Glutamatergic neuron (in vitro differentiated cells): Measurements from ENCODE around the gene FAM184A. TPM values are rescaled to one million over a fixed set of nuclear protein-coding genes. Genes with fewer than 3 reads are reported as not detected.
"Not testable (repeated sequence)": the region's sequence is repeated elsewhere in the genome, so short reads cannot be mapped to it uniquely, and the experiment has no call there.

Experiments used
- DNase-seq: peaks from one replicate; pipeline ENCODE4 v3.0.0; 2022
- H3K27ac Mint-ChIP-seq: one replicate; pipeline ENCODE4 v1.8.0; 2020; ENCODE audit warnings: mild to moderate bottlenecking, mixed read lengths, inconsistent platforms; ENCODE audit not compliant: unreplicated experiment
- H3K27me3 Mint-ChIP-seq: one replicate; pipeline ENCODE4 v1.8.0; 2020; ENCODE audit warnings: mild to moderate bottlenecking, moderate library complexity, mixed read lengths, inconsistent platforms; ENCODE audit not compliant: unreplicated experiment
- H3K36me3 Mint-ChIP-seq: one replicate; pipeline ENCODE4 v1.8.0; 2020; ENCODE audit warnings: mild to moderate bottlenecking, mixed read lengths, inconsistent platforms; ENCODE audit not compliant: unreplicated experiment
- H3K4me1 Mint-ChIP-seq: one replicate; pipeline ENCODE4 v1.8.0; 2020; ENCODE audit warnings: mild to moderate bottlenecking, low read depth, mixed read lengths, inconsistent platforms; ENCODE audit not compliant: unreplicated experiment
- H3K4me3 Mint-ChIP-seq: one replicate; pipeline ENCODE4 v1.8.0; 2020; ENCODE audit warnings: mild to moderate bottlenecking, mixed read lengths, inconsistent platforms; ENCODE audit not compliant: unreplicated experiment
- H3K9me3 Mint-ChIP-seq: one replicate; pipeline ENCODE4 v1.8.0; 2020; ENCODE audit warnings: mild to moderate bottlenecking, moderate library complexity, mixed read lengths, inconsistent platforms; ENCODE audit not compliant: unreplicated experiment
- CTCF ChIP-seq: fragments of 200-600 bp; sonication (generic); IDR thresholded peaks from one replicate; pipeline ENCODE4 v1.5.0; 2021; ENCODE audit not compliant: partially characterized antibody, unreplicated experiment
- total RNA-seq: library from RNA; stranded (reverse); fragmentation: NEBNext Ultra II Directional; extraction: Animal tissue kit (Norgen Biotek cat#: 25700); gene quantifications from one replicate; pipeline ENCODE4 v1.2.1, GENCODE V29; 2021; ENCODE audit not compliant: unreplicated experiment

FAM184A gene
- total RNA-seq, 1 donor from 2014 or later = 20.0 TPM

GRCh38 chr6:119109654-119110325, 31.3 kb upstream of the FAM184A start:
- Mint-ChIP-seq H3K9me3 (no peaks in the 10 kb centered on the region), H3K27me3 (peaks cover 2% of the 10 kb centered on the region), H3K4me3 (no peak overlapping the region), H3K27ac (no peak overlapping the region), H3K4me1 (no peaks in the 10 kb centered on the region), H3K36me3 (no peaks in the 10 kb centered on the region)
- no peak for TF ChIP-seq CTCF
- no peak for DNase-seq

GRCh38 chr6:119108076-119108475, 29.6 kb upstream of the FAM184A start:
- Mint-ChIP-seq H3K27ac (no peak overlapping the region), H3K9me3 (no peaks in the 10 kb centered on the region), H3K4me1 (no peaks in the 10 kb centered on the region), H3K27me3 (peaks cover under 1% of the 10 kb centered on the region), H3K36me3 (no peaks in the 10 kb centered on the region), H3K4me3 (no peak overlapping the region)
- no peak for TF ChIP-seq CTCF
- DNase-seq = no peak

GRCh38 chr6:119105282-119105681, 26.8 kb upstream of the FAM184A start:
- Mint-ChIP-seq H3K9me3 (no peaks in the 10 kb centered on the region), H3K27ac (no peak overlapping the region), H3K4me1 (no peaks in the 10 kb centered on the region), H3K4me3 (no peak overlapping the region), H3K36me3 (no peaks in the 10 kb centered on the region), H3K27me3 (no peaks in the 10 kb centered on the region)
- TF ChIP-seq CTCF = no peak
- no peak for DNase-seq

GRCh38 chr6:119102901-119103300, 24.4 kb upstream of the FAM184A start:
- H3K4me1 Mint-ChIP-seq = no peaks in the 10 kb centered on the region
- no peak overlapping the region for H3K4me3 Mint-ChIP-seq
- H3K36me3 Mint-ChIP-seq = no peaks in the 10 kb centered on the region
- no peak for DNase-seq
- H3K9me3 Mint-ChIP-seq = no peaks in the 10 kb centered on the region
- H3K27me3 Mint-ChIP-seq = no peaks in the 10 kb centered on the region
- TF ChIP-seq CTCF = no peak
- H3K27ac Mint-ChIP-seq = no peak overlapping the region

- Mint-ChIP-seq H3K27me3 (no peaks in the 10 kb centered on the region), H3K36me3 (no peaks in the 10 kb centered on the region), H3K9me3 (no peaks in the 10 kb centered on the region), H3K4me1 (no peaks in the 10 kb centered on the region), H3K27ac (no peak overlapping the region), H3K4me3 (no peak overlapping the region)
- no peak for TF ChIP-seq CTCF
- no peak for DNase-seq
Measured at GRCh38 chr6:119100115-119100514, 21.7 kb upstream of the FAM184A start.

GRCh38 chr6:119097815-119098361, 19.4 kb upstream of the FAM184A start:
- not testable (repeated sequence) for H3K36me3 Mint-ChIP-seq, H3K27ac Mint-ChIP-seq, H3K4me3 Mint-ChIP-seq, DNase-seq, H3K27me3 Mint-ChIP-seq, H3K9me3 Mint-ChIP-seq, H3K4me1 Mint-ChIP-seq
